HG03457 (cell line): ENCODE results near the gene RFC5.
"Not testable (repeated sequence)": the region's sequence is repeated elsewhere in the genome, so short reads cannot be mapped to it uniquely, and the experiment has no call there.

Source experiments
- ATAC-seq: cut with Tn5 transposase; IDR thresholded peaks from one replicate; pipeline ENCODE4 v1.9.1; 2021; ENCODE audit warnings: moderate number of reproducible peaks; ENCODE audit not compliant: unreplicated experiment

Gene RFC5

GRCh38 chr12:118015306-118015705 is 1.2 kb upstream of the RFC5 start:
- no peak for ATAC-seq

GRCh38 chr12:118015944-118016343 is 559 bp upstream of the RFC5 start:
- no peak for ATAC-seq

- no peak for ATAC-seq
Measured at GRCh38 chr12:118017926-118018325, 1.4 kb downstream of the RFC5 start.

- no peak for ATAC-seq
Measured at GRCh38 chr12:118020036-118020435, 3.5 kb downstream of the RFC5 start.

GRCh38 chr12:118022097-118022727 is 5.7 kb downstream of the RFC5 start:
- not testable (repeated sequence) for ATAC-seq

- ATAC-seq, result no peak
Measured at GRCh38 chr12:118022728-118023109, 6.2 kb downstream of the RFC5 start.

- ATAC-seq, result no peak
Measured at GRCh38 chr12:118023301-118023860, 6.9 kb downstream of the RFC5 start.

GRCh38 chr12:118025168-118025567 is 8.7 kb downstream of the RFC5 start:
- ATAC-seq, result no peak

GRCh38 chr12:118029166-118029565 is 12.7 kb downstream of the RFC5 start:
- no peak for ATAC-seq

- ATAC-seq, result no peak
Measured at GRCh38 chr12:118032188-118032587, 15.7 kb downstream of the RFC5 start.

GRCh38 chr12:118033323-118033722 is 16.8 kb downstream of the RFC5 start:
- no peak for ATAC-seq

GRCh38 chr12:118033902-118034301 is 17.4 kb downstream of the RFC5 start:
- no peak for ATAC-seq

GRCh38 chr12:118034429-118035189 is 18.1 kb downstream of the RFC5 start:
- ATAC-seq, result no peak

GRCh38 chr12:118035190-118036041 is 18.9 kb downstream of the RFC5 start:
- ATAC-seq, result peak; percentile 80

GRCh38 chr12:118036672-118037411 is 20.3 kb downstream of the RFC5 start:
- ATAC-seq, result no peak

- ATAC-seq, result no peak
Measured at GRCh38 chr12:118038137-118038536, 21.6 kb downstream of the RFC5 start.

- no peak for ATAC-seq
Measured at GRCh38 chr12:118042091-118042490, 25.6 kb downstream of the RFC5 start.

GRCh38 chr12:118044075-118044474 is 27.6 kb downstream of the RFC5 start:
- no peak for ATAC-seq

- ATAC-seq, result no peak
Measured at GRCh38 chr12:118044577-118044976, 28.1 kb downstream of the RFC5 start.

- ATAC-seq, result no peak
Measured at GRCh38 chr12:118046430-118046829, 29.9 kb downstream of the RFC5 start.
